Activated CD4-positive, alpha-beta T cell treated with anti-CD3 and anti-CD28 coated beads, Interleukin-10, Interleukin-2, amounts not matched to agents 100 ng/mL and 50 ng/mL, durations not matched to agents 16 hours and 8 hours (primary cell): ENCODE data around the gene SAFB2.

Experiments used
- DNase-seq: peaks from one replicate; pipeline ENCODE4 v3.0.0-alpha.2; 2020

Gene SAFB2

DNA sequence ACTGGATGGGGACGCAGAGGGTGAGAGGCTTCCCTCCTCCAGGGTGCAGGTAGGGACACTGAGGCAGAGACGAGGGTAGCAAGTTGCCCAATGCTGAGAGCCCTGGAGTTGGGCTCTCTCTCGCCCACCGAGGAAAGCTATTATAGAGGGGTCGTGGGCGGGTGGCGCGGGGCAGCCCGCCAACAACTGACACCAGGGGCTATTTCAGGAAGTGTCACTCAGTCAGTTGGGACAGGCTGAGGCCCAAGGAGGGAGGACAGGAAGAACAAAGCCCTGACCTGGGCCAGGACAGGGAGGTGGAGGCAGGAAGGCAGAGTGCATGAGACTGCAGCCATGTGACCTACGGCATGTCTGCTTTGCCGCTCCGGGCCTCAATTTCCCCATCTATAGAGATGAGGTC is 84.7 kb downstream of the SAFB2 start:
- no peak for DNase-seq
